ENCODE measurements around the gene SPOP. TPM values are rescaled to one million over a fixed set of nuclear protein-coding genes. Genes with fewer than 3 reads are reported as not detected.
"Not testable (repeated sequence)": the region's sequence is repeated elsewhere in the genome, so short reads cannot be mapped to it uniquely, and the experiment has no call there.

Gene SPOP
- 16.4 TPM for polyA plus RNA-seq (2013, experiment 1 of 2)
- polyA plus RNA-seq (2013, experiment 2 of 2), result 17.2 TPM

GRCh38 chr17:49677933-49678847 lies at the start of gene SPOP:
SPOP (minus strand) TSS chr17:49678097; CDS start chr17:49622810, 55,287 bp downstream.
- Histone ChIP-seq H3K9ac (ENCODE audit: low read length) (peak within 1 kb of the TSS; percentile 92), H3K27me3 (ENCODE audit: insufficient read depth, low read length, poor library complexity) (no peaks in the 10 kb centered on the region), H3K79me1 (ENCODE audit: low read length) (peaks cover 2% of the 10 kb centered on the region), H3K79me2 (ENCODE audit: control insufficient read depth, insufficient read depth, low read length) (peaks cover 14% of the 10 kb centered on the region), H3K4me1 (ENCODE audit: control insufficient read depth, low read depth, low read length) (no peaks in the 10 kb centered on the region), H4K5ac (ENCODE audit: low read length) (peak within 1 kb of the TSS; percentile 44), H3K27ac (ENCODE audit: low read depth, low read length) (peak within 1 kb of the TSS; percentile 76), H3K18ac (ENCODE audit: low read length) (peak within 1 kb of the TSS; percentile 64), H2BK120ac (ENCODE audit: low read depth, low read length) (no peak within 1 kb of the TSS), H4K8ac (ENCODE audit: low read depth, low read length) (no peak within 1 kb of the TSS), H3K4ac (ENCODE audit: low read depth, low read length) (no peak within 1 kb of the TSS), H3K56ac (ENCODE audit: low read length) (peak within 1 kb of the TSS; percentile 95), H3K36me3 (ENCODE audit: control insufficient read depth, insufficient read depth, low read length) (no peaks in the 10 kb centered on the region), H2BK15ac (replicated peaks; ENCODE audit: low read depth) (no peak within 1 kb of the TSS), H3K4me3 (ENCODE audit: low read length) (peak within 1 kb of the TSS; percentile 73), H3K23ac (ENCODE audit: low read length) (no peak within 1 kb of the TSS), H3K4me2 (ENCODE audit: low read length) (peak within 1 kb of the TSS; percentile 87), H2AK5ac (ENCODE audit: low read length) (no peak within 1 kb of the TSS), H2BK5ac (ENCODE audit: low read length) (peak within 1 kb of the TSS; percentile 69)
- peak; percentile 100 for DNase-seq
- no CpG with 5 or more reads among the region's 53 CpGs for WGBS (ENCODE audit: extremely low coverage, insufficient coverage, low lambda C conversion rate)

GRCh38 chr17:49727380-49727779 lies 49.5 kb upstream of the SPOP start:
- no peak overlapping the region for H3K9ac ChIP-seq (ENCODE audit: low read length)
- H4K5ac ChIP-seq (ENCODE audit: low read length), result no peak overlapping the region
- H2BK120ac ChIP-seq (ENCODE audit: low read depth, low read length), result no peak overlapping the region
- no peak overlapping the region for H2BK5ac ChIP-seq (ENCODE audit: low read length)
- H3K4me3 ChIP-seq (ENCODE audit: low read length), result no peak overlapping the region
- no peak overlapping the region for H3K23ac ChIP-seq (ENCODE audit: low read length)
- no CpG with 5 or more reads among the region's 4 CpGs for WGBS (ENCODE audit: extremely low coverage, insufficient coverage, low lambda C conversion rate)
- no peaks in the 10 kb centered on the region for H3K79me1 ChIP-seq (ENCODE audit: low read length)
- H3K27me3 ChIP-seq (ENCODE audit: insufficient read depth, low read length, poor library complexity), result no peaks in the 10 kb centered on the region
- H3K79me2 ChIP-seq (ENCODE audit: control insufficient read depth, insufficient read depth, low read length), result no peaks in the 10 kb centered on the region
- H2BK15ac ChIP-seq (replicated peaks; ENCODE audit: low read depth), result no peak overlapping the region
- H3K4me2 ChIP-seq (ENCODE audit: low read length), result no peak overlapping the region
- H3K4ac ChIP-seq (ENCODE audit: low read depth, low read length), result no peak overlapping the region
- DNase-seq, result no peak
- H3K18ac ChIP-seq (ENCODE audit: low read length), result no peak overlapping the region
- no peak overlapping the region for H2AK5ac ChIP-seq (ENCODE audit: low read length)
- H3K27ac ChIP-seq (ENCODE audit: low read depth, low read length), result no peak overlapping the region
- no peaks in the 10 kb centered on the region for H3K36me3 ChIP-seq (ENCODE audit: control insufficient read depth, insufficient read depth, low read length)
- H4K8ac ChIP-seq (ENCODE audit: low read depth, low read length), result no peak overlapping the region
- no peaks in the 10 kb centered on the region for H3K4me1 ChIP-seq (ENCODE audit: control insufficient read depth, low read depth, low read length)
- H3K56ac ChIP-seq (ENCODE audit: low read length), result no peak overlapping the region

- Histone ChIP-seq H4K8ac (ENCODE audit: low read depth, low read length) (no peak overlapping the region), H2BK15ac (replicated peaks; ENCODE audit: low read depth) (no peak overlapping the region), H3K79me2 (ENCODE audit: control insufficient read depth, insufficient read depth, low read length) (no peaks in the 10 kb centered on the region), H3K23ac (ENCODE audit: low read length) (no peak overlapping the region), H4K5ac (ENCODE audit: low read length) (no peak overlapping the region), H3K18ac (ENCODE audit: low read length) (no peak overlapping the region), H3K27ac (ENCODE audit: low read depth, low read length) (no peak overlapping the region), H3K79me1 (ENCODE audit: low read length) (no peaks in the 10 kb centered on the region), H3K56ac (ENCODE audit: low read length) (no peak overlapping the region), H3K4me1 (ENCODE audit: control insufficient read depth, low read depth, low read length) (no peaks in the 10 kb centered on the region), H2BK5ac (ENCODE audit: low read length) (no peak overlapping the region), H3K4ac (ENCODE audit: low read depth, low read length) (no peak overlapping the region), H3K4me2 (ENCODE audit: low read length) (no peak overlapping the region), H3K36me3 (ENCODE audit: control insufficient read depth, insufficient read depth, low read length) (no peaks in the 10 kb centered on the region), H2AK5ac (ENCODE audit: low read length) (no peak overlapping the region), H3K9ac (ENCODE audit: low read length) (no peak overlapping the region), H3K27me3 (ENCODE audit: insufficient read depth, low read length, poor library complexity) (no peaks in the 10 kb centered on the region), H3K4me3 (ENCODE audit: low read length) (no peak overlapping the region), H2BK120ac (ENCODE audit: low read depth, low read length) (no peak overlapping the region)
- DNase-seq, result no peak
- no CpG with 5 or more reads among the region's 7 CpGs for WGBS (ENCODE audit: extremely low coverage, insufficient coverage, low lambda C conversion rate)
Measured at GRCh38 chr17:49725452-49726130, 47.7 kb upstream of the SPOP start.

- H4K8ac ChIP-seq (ENCODE audit: low read depth, low read length); H3K18ac ChIP-seq (ENCODE audit: low read length); H4K5ac ChIP-seq (ENCODE audit: low read length); H3K27me3 ChIP-seq (ENCODE audit: insufficient read depth, low read length, poor library complexity); H3K27ac ChIP-seq (ENCODE audit: low read depth, low read length); DNase-seq; H3K4me2 ChIP-seq (ENCODE audit: low read length); H3K4me3 ChIP-seq (ENCODE audit: low read length); H3K4ac ChIP-seq (ENCODE audit: low read depth, low read length); H2BK15ac ChIP-seq (replicated peaks; ENCODE audit: low read depth); H2BK5ac ChIP-seq (ENCODE audit: low read length); H3K56ac ChIP-seq (ENCODE audit: low read length); H3K79me2 ChIP-seq (ENCODE audit: control insufficient read depth, insufficient read depth, low read length); H2AK5ac ChIP-seq (ENCODE audit: low read length); H3K9ac ChIP-seq (ENCODE audit: low read length); H3K4me1 ChIP-seq (ENCODE audit: control insufficient read depth, low read depth, low read length); H3K36me3 ChIP-seq (ENCODE audit: control insufficient read depth, insufficient read depth, low read length); H3K79me1 ChIP-seq (ENCODE audit: low read length); H2BK120ac ChIP-seq (ENCODE audit: low read depth, low read length); H3K23ac ChIP-seq (ENCODE audit: low read length): not testable (repeated sequence)
- no CpG with 5 or more reads among the region's 6 CpGs for WGBS (ENCODE audit: extremely low coverage, insufficient coverage, low lambda C conversion rate)
Measured at GRCh38 chr17:49724552-49724951, 46.7 kb upstream of the SPOP start.

GRCh38 chr17:49723423-49723822 lies 45.5 kb upstream of the SPOP start:
- Histone ChIP-seq H3K4me1 (ENCODE audit: control insufficient read depth, low read depth, low read length) (no peaks in the 10 kb centered on the region), H3K36me3 (ENCODE audit: control insufficient read depth, insufficient read depth, low read length) (no peaks in the 10 kb centered on the region), H3K79me1 (ENCODE audit: low read length) (no peaks in the 10 kb centered on the region), H3K4me3 (ENCODE audit: low read length) (no peak overlapping the region), H2BK5ac (ENCODE audit: low read length) (no peak overlapping the region), H3K27ac (ENCODE audit: low read depth, low read length) (no peak overlapping the region), H2BK15ac (replicated peaks; ENCODE audit: low read depth) (no peak overlapping the region), H3K27me3 (ENCODE audit: insufficient read depth, low read length, poor library complexity) (no peaks in the 10 kb centered on the region), H4K8ac (ENCODE audit: low read depth, low read length) (no peak overlapping the region), H4K5ac (ENCODE audit: low read length) (no peak overlapping the region), H3K23ac (ENCODE audit: low read length) (no peak overlapping the region), H3K9ac (ENCODE audit: low read length) (no peak overlapping the region), H3K4me2 (ENCODE audit: low read length) (no peak overlapping the region), H3K56ac (ENCODE audit: low read length) (no peak overlapping the region), H3K4ac (ENCODE audit: low read depth, low read length) (no peak overlapping the region), H2BK120ac (ENCODE audit: low read depth, low read length) (no peak overlapping the region), H3K79me2 (ENCODE audit: control insufficient read depth, insufficient read depth, low read length) (no peaks in the 10 kb centered on the region), H3K18ac (ENCODE audit: low read length) (no peak overlapping the region), H2AK5ac (ENCODE audit: low read length) (no peak overlapping the region)
- no peak for DNase-seq
- WGBS (ENCODE audit: extremely low coverage, insufficient coverage, low lambda C conversion rate), result no CpG with 5 or more reads among the region's 8 CpGs
